ENCODE measurements around the gene GRIK3.

GRCh38 chr1:36846357-36846756 lies 188.0 kb downstream of the GRIK3 start:
- TF ChIP-seq CTCF (IDR thresholded peaks at IDR 0.05) (no peak), POLR2A (IDR thresholded peaks at IDR 0.05) (no peak)
